ENCODE measurements around the gene EXOC4. TPM values are rescaled to one million over a fixed set of nuclear protein-coding genes. Genes with fewer than 3 reads are reported as not detected.

The EXOC4 gene
- total RNA-seq, 1 donor from 2014 or later, result 84.0 TPM

DNA sequence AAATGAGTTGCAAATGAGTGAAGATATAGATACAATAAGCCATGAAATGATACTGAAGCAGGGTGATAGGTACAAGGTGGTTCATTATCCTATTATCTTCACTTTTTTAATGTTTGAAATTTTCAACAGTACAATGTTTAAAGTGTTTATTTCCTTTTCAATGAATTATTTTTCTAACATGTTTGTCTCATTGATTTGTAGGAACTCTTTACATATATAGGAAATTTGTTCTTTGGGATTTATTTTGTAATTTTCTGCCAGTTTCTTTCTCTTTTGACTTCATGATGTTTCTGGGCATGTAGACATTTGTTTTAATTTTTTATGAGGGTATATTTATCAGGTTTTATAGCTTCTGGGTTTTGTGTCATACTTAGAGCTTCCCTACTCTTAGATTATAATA is 108.9 kb downstream of the EXOC4 start:
- FAIRE-seq, result no peak
- no peak for DNase-seq (ENCODE audit: low read depth)
- Histone ChIP-seq H3K4me3 (ENCODE audit: low read depth, low read length) (no peak overlapping the region), H3K36me3 (ENCODE audit: control insufficient read depth, insufficient read depth, low read length) (no peaks in the 10 kb centered on the region), H3K27me3 (ENCODE audit: control insufficient read depth, insufficient read depth, low read length) (no peaks in the 10 kb centered on the region)
- TF ChIP-seq, protein P1, sequence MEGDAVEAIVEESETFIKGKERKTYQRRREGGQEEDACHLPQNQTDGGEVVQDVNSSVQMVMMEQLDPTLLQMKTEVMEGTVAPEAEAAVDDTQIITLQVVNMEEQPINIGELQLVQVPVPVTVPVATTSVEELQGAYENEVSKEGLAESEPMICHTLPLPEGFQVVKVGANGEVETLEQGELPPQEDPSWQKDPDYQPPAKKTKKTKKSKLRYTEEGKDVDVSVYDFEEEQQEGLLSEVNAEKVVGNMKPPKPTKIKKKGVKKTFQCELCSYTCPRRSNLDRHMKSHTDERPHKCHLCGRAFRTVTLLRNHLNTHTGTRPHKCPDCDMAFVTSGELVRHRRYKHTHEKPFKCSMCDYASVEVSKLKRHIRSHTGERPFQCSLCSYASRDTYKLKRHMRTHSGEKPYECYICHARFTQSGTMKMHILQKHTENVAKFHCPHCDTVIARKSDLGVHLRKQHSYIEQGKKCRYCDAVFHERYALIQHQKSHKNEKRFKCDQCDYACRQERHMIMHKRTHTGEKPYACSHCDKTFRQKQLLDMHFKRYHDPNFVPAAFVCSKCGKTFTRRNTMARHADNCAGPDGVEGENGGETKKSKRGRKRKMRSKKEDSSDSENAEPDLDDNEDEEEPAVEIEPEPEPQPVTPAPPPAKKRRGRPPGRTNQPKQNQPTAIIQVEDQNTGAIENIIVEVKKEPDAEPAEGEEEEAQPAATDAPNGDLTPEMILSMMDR (IDR thresholded peaks at IDR 0.05; ENCODE audit: insufficient read depth, low read length, severe bottlenecking), result no peak

DNA sequence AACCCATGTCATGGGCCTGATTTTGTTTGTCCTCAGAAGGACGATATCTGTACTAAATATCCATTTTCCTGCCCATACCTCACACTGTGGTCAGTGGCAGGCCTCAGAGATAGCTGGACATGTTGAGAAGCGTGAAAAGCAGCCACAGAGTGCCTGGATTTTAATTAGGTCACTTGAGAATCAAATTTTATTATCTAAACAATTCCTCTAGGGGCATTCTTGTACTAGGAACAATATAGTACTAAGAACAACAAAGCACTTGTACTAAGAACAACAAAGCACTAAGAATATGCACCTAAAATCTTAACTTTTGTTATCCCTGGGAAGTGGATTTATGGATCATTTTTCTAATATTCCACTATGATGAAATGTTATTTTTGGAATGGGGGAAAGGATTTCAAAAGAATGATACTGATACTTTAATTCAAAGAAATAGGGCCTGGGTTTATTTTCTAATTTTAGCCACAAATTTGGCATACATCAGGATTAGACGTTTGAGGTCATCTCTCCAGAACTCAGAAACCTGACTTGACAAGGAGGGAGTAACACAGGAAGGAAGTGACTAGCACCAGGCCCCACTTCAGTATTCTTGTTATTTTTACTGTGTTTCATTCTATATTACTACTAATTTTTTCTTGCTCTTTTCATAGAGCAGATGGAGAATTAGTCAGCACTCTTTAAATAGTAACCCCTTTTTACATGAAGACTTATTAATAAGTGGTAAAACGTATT is 112.2 kb downstream of the EXOC4 start:
- no peak overlapping the region for H3K4me3 ChIP-seq (ENCODE audit: low read depth, low read length)
- DNase-seq (ENCODE audit: low read depth) (peak; percentile 23), FAIRE-seq (no peak)
- TF ChIP-seq, protein P1 (IDR thresholded peaks at IDR 0.05; ENCODE audit: insufficient read depth, low read length, severe bottlenecking), result no peak
- H3K27me3 ChIP-seq (ENCODE audit: control insufficient read depth, insufficient read depth, low read length), result no peaks in the 10 kb centered on the region
- no peaks in the 10 kb centered on the region for H3K36me3 ChIP-seq (ENCODE audit: control insufficient read depth, insufficient read depth, low read length)

- DNase-seq (ENCODE audit: low read depth) (peak; percentile 16), FAIRE-seq (no peak)
- H3K4me3 ChIP-seq (ENCODE audit: low read depth, low read length), result no peak overlapping the region
- H3K27me3 ChIP-seq (ENCODE audit: control insufficient read depth, insufficient read depth, low read length), result no peaks in the 10 kb centered on the region
- no peaks in the 10 kb centered on the region for H3K36me3 ChIP-seq (ENCODE audit: control insufficient read depth, insufficient read depth, low read length)
- TF ChIP-seq, protein P1 (IDR thresholded peaks at IDR 0.05; ENCODE audit: insufficient read depth, low read length, severe bottlenecking), result no peak
These were observed 113.0 kb downstream of the EXOC4 start for GRCh38 chr7:133365917-133366316.

GRCh38 chr7:133367561-133367960 is 114.7 kb downstream of the EXOC4 start:
- FAIRE-seq, result no peak
- Histone ChIP-seq H3K36me3 (ENCODE audit: control insufficient read depth, insufficient read depth, low read length) (no peaks in the 10 kb centered on the region), H3K27me3 (ENCODE audit: control insufficient read depth, insufficient read depth, low read length) (no peaks in the 10 kb centered on the region), H3K4me3 (ENCODE audit: low read depth, low read length) (no peak overlapping the region)
- DNase-seq (ENCODE audit: low read depth), result no peak
- TF ChIP-seq, protein P1 (IDR thresholded peaks at IDR 0.05; ENCODE audit: insufficient read depth, low read length, severe bottlenecking), result no peak

- no peak for FAIRE-seq
- Histone ChIP-seq H3K4me3 (ENCODE audit: low read depth, low read length) (no peak overlapping the region), H3K27me3 (ENCODE audit: control insufficient read depth, insufficient read depth, low read length) (no peaks in the 10 kb centered on the region), H3K36me3 (ENCODE audit: control insufficient read depth, insufficient read depth, low read length) (no peaks in the 10 kb centered on the region)
- TF ChIP-seq, protein P1 (IDR thresholded peaks at IDR 0.05; ENCODE audit: insufficient read depth, low read length, severe bottlenecking), result no peak
- no peak for DNase-seq (ENCODE audit: low read depth)
These were observed 116.3 kb downstream of the EXOC4 start for GRCh38 chr7:133369130-133369529.

DNA sequence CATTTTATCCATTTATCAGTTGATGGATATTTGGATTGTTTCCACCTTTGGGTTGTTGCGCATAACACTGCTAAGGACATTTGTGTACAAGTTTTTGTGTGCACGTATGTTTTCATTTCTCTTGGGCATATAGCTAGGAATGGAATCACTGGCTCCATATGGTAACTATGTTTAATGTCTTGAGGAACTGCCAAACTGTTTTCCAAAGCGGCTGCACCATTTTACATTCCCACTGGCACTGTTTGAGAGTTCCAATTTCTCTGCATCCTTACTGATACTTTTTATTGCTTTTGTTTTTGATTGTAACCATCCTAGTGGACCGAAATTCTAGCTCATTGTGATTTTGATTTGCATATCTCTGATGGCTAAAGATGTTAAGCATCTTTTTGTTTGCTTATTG is 118.7 kb downstream of the EXOC4 start:
- TF ChIP-seq, protein P1 (IDR thresholded peaks at IDR 0.05; ENCODE audit: insufficient read depth, low read length, severe bottlenecking), result no peak
- no peak for DNase-seq (ENCODE audit: low read depth)
- Histone ChIP-seq H3K36me3 (ENCODE audit: control insufficient read depth, insufficient read depth, low read length) (no peaks in the 10 kb centered on the region), H3K4me3 (ENCODE audit: low read depth, low read length) (no peak overlapping the region), H3K27me3 (ENCODE audit: control insufficient read depth, insufficient read depth, low read length) (no peaks in the 10 kb centered on the region)
- FAIRE-seq, result no peak
